ENCODE measurements around the gene SHC3. TPM values are rescaled to one million over a fixed set of nuclear protein-coding genes. Genes with fewer than 3 reads are reported as not detected.

Gene SHC3
- polyA plus RNA-seq, 4 donors: 0.27 to 1.5 (median 0.57) TPM; not detected in 1

GRCh38 chr9:88998503-88998902, 180.1 kb downstream of the SHC3 start:
- Histone ChIP-seq H3K4me3 (ENCODE audit: low read depth in 1 of 3, low read length in 3 of 3) (no peak overlapping the region), H3K9me3 (ENCODE audit: control insufficient read depth in 2 of 2, insufficient read depth in 1 of 2, low read depth in 1 of 2, low read length in 1 of 2) (no peaks in the 10 kb centered on the region), H3K36me3 (ENCODE audit: control insufficient read depth in 3 of 3, insufficient read depth in 2 of 3, low read depth in 1 of 3, low read length in 3 of 3) (peaks cover 0 to 23% (median 0%) of the 10 kb centered on the region in 3 donors), H3K27ac (ENCODE audit: low read depth in 1 of 3, low read length in 2 of 3) (no peak overlapping the region), H3K4me1 (ENCODE audit: control insufficient read depth in 3 of 3, insufficient read depth in 2 of 3, low read depth in 1 of 3, low read length in 2 of 3) (peaks cover 0 to 6% (median 0%) of the 10 kb centered on the region in 3 donors), H3K27me3 (ENCODE audit: control insufficient read depth in 3 of 3, insufficient read depth in 3 of 3, low read length in 3 of 3) (no peaks in the 10 kb centered on the region)
- DNase-seq (no peak), FAIRE-seq (no peak)
- WGBS, 3 donors: 0 to 15% (median 5%) methylated on average over 2 of the region's 2 CpGs

DNA sequence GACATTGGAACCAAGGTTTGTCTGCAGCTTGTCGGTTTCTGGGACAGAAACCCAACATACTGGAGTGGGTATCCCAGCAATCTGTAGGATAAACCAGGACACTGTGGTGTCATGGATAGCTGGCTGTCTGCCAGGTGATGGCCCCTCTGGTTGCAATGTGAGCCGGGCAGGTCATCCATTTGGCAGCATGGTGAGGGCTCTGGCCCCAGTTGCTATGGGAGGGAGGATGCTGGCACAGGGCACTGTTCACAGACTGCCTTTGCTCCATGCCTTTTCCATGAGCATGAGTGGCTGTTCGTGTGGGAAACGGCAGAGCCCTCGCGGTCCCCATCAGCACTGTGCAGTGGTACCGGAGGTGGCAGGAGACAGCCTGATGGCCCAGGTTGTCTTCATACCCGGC, 181.0 kb downstream of the SHC3 start:
- FAIRE-seq: no peak
- peaks cover 0 to 19% (median 0%) of the 10 kb centered on the region in 3 donors for H3K36me3 ChIP-seq (ENCODE audit: control insufficient read depth in 3 of 3, insufficient read depth in 2 of 3, low read depth in 1 of 3, low read length in 3 of 3)
- 83 to 92% (median 83%) methylated on average over 8 of the region's 8 CpGs for WGBS, 3 donors
- no peaks in the 10 kb centered on the region for H3K9me3 ChIP-seq (ENCODE audit: control insufficient read depth in 2 of 2, insufficient read depth in 1 of 2, low read depth in 1 of 2, low read length in 1 of 2)
- no peak overlapping the region for H3K27ac ChIP-seq (ENCODE audit: low read depth in 1 of 3, low read length in 2 of 3)
- H3K4me1 ChIP-seq (ENCODE audit: control insufficient read depth in 3 of 3, insufficient read depth in 2 of 3, low read depth in 1 of 3, low read length in 2 of 3): peaks cover 0 to 6% (median 0%) of the 10 kb centered on the region in 3 donors
- H3K4me3 ChIP-seq (ENCODE audit: low read depth in 1 of 3, low read length in 3 of 3): no peak overlapping the region
- DNase-seq: no peak
- peaks cover 0 to under 1% (median 0%) of the 10 kb centered on the region in 3 donors for H3K27me3 ChIP-seq (ENCODE audit: control insufficient read depth in 3 of 3, insufficient read depth in 3 of 3, low read length in 3 of 3)

DNA sequence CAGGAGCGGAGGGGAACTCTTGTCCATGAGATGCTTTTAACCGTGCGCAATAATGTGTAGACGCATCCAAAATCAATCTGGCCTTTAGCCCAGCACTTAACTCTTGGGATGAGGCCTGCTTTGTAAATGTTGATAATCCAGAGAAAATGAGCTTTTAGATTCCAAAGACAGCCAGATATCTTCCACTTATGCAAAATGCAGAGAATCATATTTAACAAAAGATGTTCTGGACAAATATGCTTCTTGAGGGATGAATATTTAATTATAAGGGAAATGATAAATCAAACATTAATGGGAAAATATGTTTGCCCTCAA, 181.7 kb downstream of the SHC3 start:
- DNase-seq: no peak
- peaks cover 0 to 10% (median 2%) of the 10 kb centered on the region in 3 donors for H3K4me1 ChIP-seq (ENCODE audit: control insufficient read depth in 3 of 3, insufficient read depth in 2 of 3, low read depth in 1 of 3, low read length in 2 of 3)
- H3K4me3 ChIP-seq (ENCODE audit: low read depth in 1 of 3, low read length in 3 of 3): no peak overlapping the region
- peaks cover 0 to 6% (median 0%) of the 10 kb centered on the region in 3 donors for H3K27me3 ChIP-seq (ENCODE audit: control insufficient read depth in 3 of 3, insufficient read depth in 3 of 3, low read length in 3 of 3)
- peaks cover 0 to 13% (median 0%) of the 10 kb centered on the region in 3 donors for H3K36me3 ChIP-seq (ENCODE audit: control insufficient read depth in 3 of 3, insufficient read depth in 2 of 3, low read depth in 1 of 3, low read length in 3 of 3)
- H3K9me3 ChIP-seq (ENCODE audit: control insufficient read depth in 2 of 2, insufficient read depth in 1 of 2, low read depth in 1 of 2, low read length in 1 of 2): no peaks in the 10 kb centered on the region
- WGBS, 3 donors: 79 to 96% (median 91%) methylated on average over 4 of the region's 4 CpGs
- FAIRE-seq: no peak
- no peak overlapping the region for H3K27ac ChIP-seq (ENCODE audit: low read depth in 1 of 3, low read length in 2 of 3)

DNA sequence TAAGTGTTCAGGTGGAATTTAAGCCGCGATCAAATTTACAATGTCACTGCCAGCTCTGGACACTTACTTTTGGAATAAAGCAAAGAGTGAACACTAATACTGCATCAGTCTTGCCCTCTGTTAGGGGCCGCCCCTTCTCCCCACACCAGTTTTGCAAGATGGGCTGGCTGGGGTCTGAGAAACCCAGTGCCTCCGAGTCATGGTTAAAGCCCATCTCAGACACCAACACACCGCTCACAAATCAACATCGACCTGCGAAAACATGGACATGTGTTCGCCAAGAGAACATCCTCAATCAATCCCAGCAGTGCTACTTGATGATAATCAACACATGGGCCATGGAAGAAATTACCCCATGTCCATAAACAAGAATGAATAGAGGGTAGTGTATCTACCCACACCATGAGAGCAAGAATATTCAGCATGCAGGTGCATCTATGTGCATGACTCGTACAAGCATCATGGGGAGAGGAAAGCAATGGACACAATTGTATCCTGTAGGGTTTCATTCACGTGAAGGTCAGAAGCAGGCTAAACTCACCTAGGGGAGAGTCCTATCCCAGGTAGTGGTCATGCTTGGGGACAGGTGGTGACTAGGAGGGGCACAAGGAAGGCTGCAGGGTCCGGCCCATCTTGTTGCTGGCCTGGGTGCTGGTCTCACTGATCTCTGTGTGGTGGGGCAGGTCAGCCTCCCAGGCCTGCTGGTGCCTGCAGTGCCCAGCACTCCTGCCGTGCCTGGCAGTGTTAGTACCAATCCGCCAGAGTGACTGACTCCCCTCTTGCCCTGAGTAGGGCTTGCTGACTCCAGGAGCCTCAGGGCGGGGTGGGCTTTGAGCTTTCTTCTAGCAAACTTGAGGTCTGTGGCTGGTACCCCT, 182.3 kb downstream of the SHC3 start:
- Histone ChIP-seq H3K4me1 (ENCODE audit: control insufficient read depth in 3 of 3, insufficient read depth in 2 of 3, low read depth in 1 of 3, low read length in 2 of 3) (peaks cover 0 to 13% (median 5%) of the 10 kb centered on the region in 3 donors), H3K27me3 (ENCODE audit: control insufficient read depth in 3 of 3, insufficient read depth in 3 of 3, low read length in 3 of 3) (peaks cover 0 to 8% (median 0%) of the 10 kb centered on the region in 3 donors), H3K4me3 (ENCODE audit: low read depth in 1 of 3, low read length in 3 of 3) (no peak overlapping the region), H3K36me3 (ENCODE audit: control insufficient read depth in 3 of 3, insufficient read depth in 2 of 3, low read depth in 1 of 3, low read length in 3 of 3) (peaks cover 0 to 10% (median 0%) of the 10 kb centered on the region in 3 donors), H3K27ac (ENCODE audit: low read depth in 1 of 3, low read length in 2 of 3) (no peak overlapping the region), H3K9me3 (ENCODE audit: control insufficient read depth in 2 of 2, insufficient read depth in 1 of 2, low read depth in 1 of 2, low read length in 1 of 2) (no peaks in the 10 kb centered on the region)
- DNase-seq (no peak), FAIRE-seq (no peak)
- 91 to 95% (median 94%) methylated on average over 14 of the region's 14 CpGs for WGBS, 3 donors

- FAIRE-seq: no peak
- peaks cover 0 to 8% (median 0%) of the 10 kb centered on the region in 3 donors for H3K36me3 ChIP-seq (ENCODE audit: control insufficient read depth in 3 of 3, insufficient read depth in 2 of 3, low read depth in 1 of 3, low read length in 3 of 3)
- H3K9me3 ChIP-seq (ENCODE audit: control insufficient read depth in 2 of 2, insufficient read depth in 1 of 2, low read depth in 1 of 2, low read length in 1 of 2): no peaks in the 10 kb centered on the region
- no peak overlapping the region for H3K4me3 ChIP-seq (ENCODE audit: low read depth in 1 of 3, low read length in 3 of 3)
- DNase-seq: no peak
- H3K27me3 ChIP-seq (ENCODE audit: control insufficient read depth in 3 of 3, insufficient read depth in 3 of 3, low read length in 3 of 3): peaks cover 0 to 12% (median 0%) of the 10 kb centered on the region in 3 donors
- H3K4me1 ChIP-seq (ENCODE audit: control insufficient read depth in 3 of 3, insufficient read depth in 2 of 3, low read depth in 1 of 3, low read length in 2 of 3): peaks cover 0 to 10% (median 5%) of the 10 kb centered on the region in 3 donors
- no peak overlapping the region for H3K27ac ChIP-seq (ENCODE audit: low read depth in 1 of 3, low read length in 2 of 3)
- 86 to 88% (median 86%) methylated on average over 6 of the region's 6 CpGs for WGBS, 3 donors
Measured at GRCh38 chr9:88995627-88996026, 183.0 kb downstream of the SHC3 start.

DNA sequence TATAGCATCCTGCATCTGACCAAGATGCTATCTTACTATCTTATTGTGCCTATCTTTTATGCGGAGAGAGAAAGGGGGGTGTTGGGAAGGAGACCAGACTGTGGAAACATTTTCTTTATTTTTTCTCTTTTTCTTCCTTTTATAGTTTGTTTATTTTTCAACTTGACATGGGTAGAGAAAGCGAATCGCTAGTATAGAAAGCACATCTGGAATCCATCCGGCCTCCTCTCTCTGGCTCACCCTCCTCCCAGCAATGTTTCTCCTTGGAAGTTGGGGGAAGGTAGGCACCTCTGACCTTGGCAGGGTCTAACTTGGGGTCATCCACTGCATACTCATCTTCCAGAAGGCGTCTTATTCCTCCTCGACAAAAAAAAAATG, 183.4 kb downstream of the SHC3 start:
- Histone ChIP-seq H3K4me3 (ENCODE audit: low read depth in 1 of 3, low read length in 3 of 3) (no peak overlapping the region), H3K27me3 (ENCODE audit: control insufficient read depth in 3 of 3, insufficient read depth in 3 of 3, low read length in 3 of 3) (peaks cover 0 to 15% (median 0%) of the 10 kb centered on the region in 3 donors), H3K27ac (ENCODE audit: low read depth in 1 of 3, low read length in 2 of 3) (no peak overlapping the region), H3K9me3 (ENCODE audit: control insufficient read depth in 2 of 2, insufficient read depth in 1 of 2, low read depth in 1 of 2, low read length in 1 of 2) (no peaks in the 10 kb centered on the region), H3K4me1 (ENCODE audit: control insufficient read depth in 3 of 3, insufficient read depth in 2 of 3, low read depth in 1 of 3, low read length in 2 of 3) (peaks cover 0 to 11% (median 5%) of the 10 kb centered on the region in 3 donors), H3K36me3 (ENCODE audit: control insufficient read depth in 3 of 3, insufficient read depth in 2 of 3, low read depth in 1 of 3, low read length in 3 of 3) (peaks cover 0 to 8% (median 0%) of the 10 kb centered on the region in 3 donors)
- WGBS, 3 donors: 64 to 88% (median 82%) methylated on average over 6 of the region's 6 CpGs
- no peak for DNase-seq
- FAIRE-seq: no peak

DNA sequence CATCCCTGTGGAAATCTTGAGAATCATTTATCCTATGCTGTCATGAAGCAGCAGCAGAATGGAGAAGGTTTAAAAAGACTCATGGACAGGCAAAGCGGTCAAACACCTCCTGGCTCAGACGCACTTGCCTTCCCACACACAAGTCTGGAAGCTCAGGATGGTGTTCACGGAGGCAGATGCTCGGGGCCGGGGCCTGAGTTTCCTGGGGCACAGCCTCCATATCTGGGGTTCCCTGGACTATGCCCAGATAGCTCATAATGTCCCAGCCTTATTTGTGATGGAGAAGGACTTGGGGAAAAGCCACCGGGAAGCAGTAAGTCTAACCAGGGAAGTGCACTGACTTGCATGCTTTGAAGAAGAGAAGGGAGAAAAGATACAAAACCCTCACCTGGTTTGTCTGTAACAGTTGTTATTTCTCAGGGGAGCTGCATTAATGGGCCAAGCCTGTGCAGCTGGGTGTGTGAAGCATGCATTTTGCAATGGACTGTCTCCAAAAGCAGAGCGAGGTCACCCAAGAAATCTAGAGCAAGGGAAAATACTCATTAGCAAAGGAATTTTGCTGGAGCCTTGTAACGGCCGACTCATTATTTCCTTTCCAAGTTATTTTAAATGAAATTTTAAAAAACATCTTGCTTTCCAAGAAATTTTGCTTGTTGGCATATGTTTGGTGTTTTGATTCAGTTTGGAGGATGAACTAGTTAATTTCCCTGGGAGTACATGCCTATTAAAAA, 184.0 kb downstream of the SHC3 start:
- Histone ChIP-seq H3K27ac (ENCODE audit: low read depth in 1 of 3, low read length in 2 of 3) (no peak overlapping the region), H3K36me3 (ENCODE audit: control insufficient read depth in 3 of 3, insufficient read depth in 2 of 3, low read depth in 1 of 3, low read length in 3 of 3) (peaks cover 0 to 8% (median 0%) of the 10 kb centered on the region in 3 donors), H3K4me1 (ENCODE audit: control insufficient read depth in 3 of 3, insufficient read depth in 2 of 3, low read depth in 1 of 3, low read length in 2 of 3) (peaks cover 0 to 11% (median 5%) of the 10 kb centered on the region in 3 donors), H3K4me3 (ENCODE audit: low read depth in 1 of 3, low read length in 3 of 3) (no peak overlapping the region), H3K27me3 (ENCODE audit: control insufficient read depth in 3 of 3, insufficient read depth in 3 of 3, low read length in 3 of 3) (peaks cover 0 to 18% (median 0%) of the 10 kb centered on the region in 3 donors), H3K9me3 (ENCODE audit: control insufficient read depth in 2 of 2, insufficient read depth in 1 of 2, low read depth in 1 of 2, low read length in 1 of 2) (no peaks in the 10 kb centered on the region)
- 71 to 77% (median 76%) methylated on average over 9 of the region's 9 CpGs for WGBS, 3 donors
- DNase-seq (no peak), FAIRE-seq (no peak)

- WGBS, 3 donors: 92 to 97% (median 96%) methylated on average over 14 of the region's 14 CpGs
- Histone ChIP-seq H3K36me3 (ENCODE audit: control insufficient read depth in 3 of 3, insufficient read depth in 2 of 3, low read depth in 1 of 3, low read length in 3 of 3) (peaks cover 0 to 7% (median 0%) of the 10 kb centered on the region in 3 donors), H3K9me3 (ENCODE audit: control insufficient read depth in 2 of 2, insufficient read depth in 1 of 2, low read depth in 1 of 2, low read length in 1 of 2) (no peaks in the 10 kb centered on the region), H3K27ac (ENCODE audit: low read depth in 1 of 3, low read length in 2 of 3) (no peak overlapping the region), H3K4me3 (ENCODE audit: low read depth in 1 of 3, low read length in 3 of 3) (no peak overlapping the region), H3K27me3 (ENCODE audit: control insufficient read depth in 3 of 3, insufficient read depth in 3 of 3, low read length in 3 of 3) (peaks cover 0 to 18% (median 0%) of the 10 kb centered on the region in 3 donors), H3K4me1 (ENCODE audit: control insufficient read depth in 3 of 3, insufficient read depth in 2 of 3, low read depth in 1 of 3, low read length in 2 of 3) (peaks cover 0 to 11% (median 5%) of the 10 kb centered on the region in 3 donors)
- FAIRE-seq (no peak), DNase-seq (no peak)
Measured at GRCh38 chr9:88993871-88994460, 184.7 kb downstream of the SHC3 start.

Measured in small intestine (tissue), 7 donors.